ENCODE measurements around the gene PCGF3. TPM values are rescaled to one million over a fixed set of nuclear protein-coding genes. Genes with fewer than 3 reads are reported as not detected.
A peak's percentile ranks its signal among the peaks of the same experiment; 100 is the strongest.

Gene PCGF3
- total and polyA plus RNA-seq, 4 donors: 11.0 to 23.3 (median 14.3) TPM

- TF ChIP-seq HNF4A (conservative IDR thresholded peaks at IDR 0.05): no peak
- no peak for TF ChIP-seq FOXA1 (IDR thresholded peaks at IDR 0.05)
- WGBS: 87% methylated on average over 14 of the region's 14 CpGs
- H3K9ac ChIP-seq (ENCODE audit: low read depth in 1 of 2, low read length in 2 of 2): no peak overlapping the region
- no peaks in the 10 kb centered on the region for H3K9me3 ChIP-seq (ENCODE audit: control insufficient read depth in 4 of 4, low read length in 3 of 4)
- H3K27me3 ChIP-seq (ENCODE audit: control insufficient read depth in 4 of 4, insufficient read depth in 4 of 4, low read length in 3 of 4): peaks cover 0 to 3% (median 0%) of the 10 kb centered on the region in 4 donors
- H3K36me3 ChIP-seq (ENCODE audit: control insufficient read depth in 4 of 4, insufficient read depth in 3 of 4, low read depth in 1 of 4, low read length in 3 of 4): no peaks in the 10 kb centered on the region
- no peak for DNase-seq (ENCODE audit: low spot score)
- H3K27ac ChIP-seq (ENCODE audit: low read depth in 1 of 2, low read length in 2 of 2): no peak overlapping the region
- H3K4me1 ChIP-seq (ENCODE audit: control insufficient read depth in 4 of 4, insufficient read depth in 4 of 4, low read length in 3 of 4): peaks cover 0 to 8% (median 5%) of the 10 kb centered on the region in 4 donors
- no peak overlapping the region for H3K4me3 ChIP-seq (ENCODE audit: low read depth in 1 of 3, low read length in 3 of 3)
Observed at GRCh38 chr4:814312-814850, 108.7 kb downstream of the PCGF3 start.

- 12% methylated on average over 11 of the region's 11 CpGs for WGBS
- Histone ChIP-seq H3K9me3 (ENCODE audit: control insufficient read depth in 4 of 4, low read length in 3 of 4) (no peaks in the 10 kb centered on the region), H3K36me3 (ENCODE audit: control insufficient read depth in 4 of 4, insufficient read depth in 3 of 4, low read depth in 1 of 4, low read length in 3 of 4) (no peaks in the 10 kb centered on the region), H3K4me1 (ENCODE audit: control insufficient read depth in 4 of 4, insufficient read depth in 4 of 4, low read length in 3 of 4) (peaks cover 0 to 8% (median 5%) of the 10 kb centered on the region in 4 donors), H3K9ac (ENCODE audit: low read depth in 1 of 2, low read length in 2 of 2) (no peak overlapping the region), H3K27ac (ENCODE audit: low read depth in 1 of 2, low read length in 2 of 2) (no peak overlapping the region), H3K27me3 (ENCODE audit: control insufficient read depth in 4 of 4, insufficient read depth in 4 of 4, low read length in 3 of 4) (peaks cover 0 to 3% (median 0%) of the 10 kb centered on the region in 4 donors), H3K4me3 (ENCODE audit: low read depth in 1 of 3, low read length in 3 of 3) (no peak overlapping the region)
- no peak for DNase-seq (ENCODE audit: low spot score)
- TF ChIP-seq HNF4A (conservative IDR thresholded peaks at IDR 0.05) (peak; percentile 40 to 42), SP1 (IDR thresholded peaks at IDR 0.05) (peak; percentile 10), FOXA2 (IDR thresholded peaks at IDR 0.05) (peak; percentile 14), RXRA (IDR thresholded peaks at IDR 0.05) (peak in 1 of 2 donors; percentile 42), MAX (IDR thresholded peaks at IDR 0.05) (no peak), NR2F2 (IDR thresholded peaks at IDR 0.05) (no peak)
Observed at GRCh38 chr4:815464-816146, 110.0 kb downstream of the PCGF3 start.

GRCh38 chr4:818106-818921 lies 112.7 kb downstream of the PCGF3 start:
- Histone ChIP-seq H3K4me3 (ENCODE audit: low read depth in 1 of 3, low read length in 3 of 3) (no peak overlapping the region), H3K27me3 (ENCODE audit: control insufficient read depth in 4 of 4, insufficient read depth in 4 of 4, low read length in 3 of 4) (peaks cover 0 to 2% (median 0%) of the 10 kb centered on the region in 4 donors), H3K36me3 (ENCODE audit: control insufficient read depth in 4 of 4, insufficient read depth in 3 of 4, low read depth in 1 of 4, low read length in 3 of 4) (no peaks in the 10 kb centered on the region), H3K4me1 (ENCODE audit: control insufficient read depth in 4 of 4, insufficient read depth in 4 of 4, low read length in 3 of 4) (peaks cover 0 to 8% (median 5%) of the 10 kb centered on the region in 4 donors), H3K9ac (ENCODE audit: low read depth in 1 of 2, low read length in 2 of 2) (no peak overlapping the region), H3K9me3 (ENCODE audit: control insufficient read depth in 4 of 4, low read length in 3 of 4) (no peaks in the 10 kb centered on the region), H3K27ac (ENCODE audit: low read depth in 1 of 2, low read length in 2 of 2) (no peak overlapping the region)
- DNase-seq (ENCODE audit: low spot score): no peak
- 89% methylated on average over 42 of the region's 42 CpGs for WGBS
- no peak for TF ChIP-seq TAF1 (conservative IDR thresholded peaks at IDR 0.05)
- TF ChIP-seq ZBTB33 (IDR thresholded peaks at IDR 0.05): no peak
- TF ChIP-seq HNF4A (conservative IDR thresholded peaks at IDR 0.05): no peak
- no peak for TF ChIP-seq RXRA (IDR thresholded peaks at IDR 0.05)
- TF ChIP-seq CTCF (IDR thresholded peaks at IDR 0.05; ENCODE audit: low read depth, low read length, missing input control): no peak
- no peak for TF ChIP-seq ATF3 (IDR thresholded peaks at IDR 0.05)
- no peak for TF ChIP-seq FOXA2 (IDR thresholded peaks at IDR 0.05)
- TF ChIP-seq YY1 (IDR thresholded peaks at IDR 0.05): no peak
